CD4-positive, alpha-beta T cell treated with Interleukin-12 subunit alpha and Interleukin-12 subunit beta, for 1 hour (primary cell): ENCODE measurements around the gene MYO5A.
"Not testable (repeated sequence)": the region's sequence is repeated elsewhere in the genome, so short reads cannot be mapped to it uniquely, and the experiment has no call there.

Source experiments
- DNase-seq: peaks from one replicate; pipeline ENCODE4 v3.0.0-alpha.2; 2020

MYO5A gene

GRCh38 chr15:52528564-52529340, at the start of gene MYO5A:
TSS of gene MYO5A (minus strand) at chr15:52528880. CDS start at chr15:52528806, 74 bp downstream.
- peak; percentile 87 for DNase-seq

- DNase-seq, result no peak
Observed at GRCh38 chr15:52576692-52577091, 48.0 kb upstream of the MYO5A start.

- DNase-seq, result not testable (repeated sequence)
Observed at GRCh38 chr15:52575573-52575972, 46.9 kb upstream of the MYO5A start.

GRCh38 chr15:52575072-52575471, 46.4 kb upstream of the MYO5A start:
- DNase-seq, result no peak

- not testable (repeated sequence) for DNase-seq
Observed at GRCh38 chr15:52574623-52575022, 45.9 kb upstream of the MYO5A start.

GRCh38 chr15:52568601-52569585, 40.2 kb upstream of the MYO5A start, which contains the start of gene ARPP19:
TSS of gene ARPP19 (minus strand) at chr15:52569030. CDS start at chr15:52568892, 138 bp downstream.
- peak; percentile 88 for DNase-seq

GRCh38 chr15:52567871-52568600, 39.4 kb upstream of the MYO5A start:
- DNase-seq, result peak; percentile 36

- DNase-seq, result no peak
Observed at GRCh38 chr15:52566889-52567288, 38.2 kb upstream of the MYO5A start.

GRCh38 chr15:52565417-52566358, 37.0 kb upstream of the MYO5A start:
- DNase-seq, result not testable (repeated sequence)

- DNase-seq, result no peak
Observed at GRCh38 chr15:52563501-52564060, 34.9 kb upstream of the MYO5A start.

- no peak for DNase-seq
Observed at GRCh38 chr15:52559575-52559974, 30.9 kb upstream of the MYO5A start.

- DNase-seq, result no peak
Observed at GRCh38 chr15:52559022-52559421, 30.3 kb upstream of the MYO5A start.

- DNase-seq, result peak; percentile 47
Observed at GRCh38 chr15:52558196-52558595, 29.5 kb upstream of the MYO5A start.

- no peak for DNase-seq
Observed at GRCh38 chr15:52557274-52557641, 28.6 kb upstream of the MYO5A start.

GRCh38 chr15:52556524-52557273, 28.0 kb upstream of the MYO5A start:
- no peak for DNase-seq

- no peak for DNase-seq
Observed at GRCh38 chr15:52552303-52552702, 23.6 kb upstream of the MYO5A start.

- no peak for DNase-seq
Observed at GRCh38 chr15:52551762-52552161, 23.1 kb upstream of the MYO5A start.

GRCh38 chr15:52551186-52551585, 22.5 kb upstream of the MYO5A start:
- DNase-seq, result not testable (repeated sequence)

GRCh38 chr15:52546031-52546751, 17.5 kb upstream of the MYO5A start:
- DNase-seq, result no peak
